GM19035 (cell line): ENCODE measurements around the gene TBC1D4.

Experiments used
- ATAC-seq: cut with Tn5 transposase; IDR thresholded peaks from one replicate; pipeline ENCODE4 v1.9.1; 2021; ENCODE audit not compliant: unreplicated experiment

TBC1D4 gene

DNA sequence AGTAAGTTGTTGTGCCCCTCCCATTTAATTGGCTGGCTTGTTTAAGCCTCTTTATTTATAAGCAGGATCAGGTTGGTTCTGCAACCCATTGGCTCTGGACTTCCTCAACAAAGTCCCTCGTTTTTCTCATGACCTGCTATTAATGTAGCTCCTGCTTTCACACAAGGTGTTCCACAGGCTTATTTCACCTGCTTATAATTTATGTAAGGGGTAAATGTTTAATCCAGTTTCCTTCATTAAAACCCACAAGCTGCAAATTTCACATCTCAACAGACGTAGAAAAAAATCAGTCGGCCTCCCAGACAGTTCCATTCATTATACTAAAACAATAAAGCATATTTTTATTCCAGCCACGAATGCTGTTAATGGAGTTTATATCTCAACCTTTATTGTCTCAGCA, 86.1 kb downstream of the TBC1D4 start:
- ATAC-seq = no peak

DNA sequence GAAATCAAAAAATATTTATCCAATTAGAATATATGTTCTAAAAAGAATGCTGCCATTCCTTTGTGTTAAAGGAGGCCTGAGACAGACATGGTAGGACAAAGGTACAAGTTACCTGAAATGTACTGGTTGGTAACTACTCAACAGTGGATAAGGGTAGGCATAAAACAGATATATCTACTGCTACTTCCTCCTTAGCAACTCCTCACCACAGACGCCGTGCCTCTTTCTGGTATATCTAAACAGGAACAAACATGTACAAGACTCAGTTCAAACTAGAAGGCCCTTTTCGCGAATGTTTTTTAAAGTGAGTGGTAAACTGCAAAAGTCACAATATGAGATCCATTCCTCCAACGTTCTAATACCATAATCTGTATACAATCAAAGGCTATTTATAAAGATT, 86.9 kb downstream of the TBC1D4 start:
- ATAC-seq = peak; percentile 61

DNA sequence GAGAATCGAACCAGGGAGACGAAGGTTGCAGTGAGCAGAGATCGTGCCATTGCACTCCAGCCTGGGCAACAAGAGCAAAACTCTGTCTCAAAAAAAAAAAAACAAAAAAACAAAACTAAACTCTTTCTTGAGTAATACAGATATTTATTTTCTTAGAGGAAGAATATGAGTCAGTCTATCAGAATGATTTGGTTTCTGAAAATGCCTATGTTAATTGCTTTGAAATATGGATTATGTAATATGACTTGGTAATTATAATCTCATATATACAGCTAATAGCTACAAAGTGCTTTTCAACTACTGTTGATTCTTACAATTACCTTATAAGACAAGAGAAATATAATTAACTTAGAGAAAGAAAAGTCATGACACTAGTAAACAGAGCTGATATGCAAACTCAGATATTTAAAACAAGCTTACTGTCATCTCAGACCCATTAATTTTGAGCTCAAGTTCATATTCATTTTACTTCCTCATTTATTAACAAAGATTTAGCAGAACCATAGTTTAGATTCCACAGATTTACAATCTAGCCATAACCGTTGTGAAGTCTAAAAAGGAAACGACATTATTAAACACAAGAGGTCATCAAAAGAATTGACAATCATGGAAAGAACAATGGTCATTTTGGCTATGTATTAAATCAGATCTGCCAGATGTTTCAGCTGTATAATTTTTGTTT, 88.0 kb downstream of the TBC1D4 start:
- no peak for ATAC-seq

DNA sequence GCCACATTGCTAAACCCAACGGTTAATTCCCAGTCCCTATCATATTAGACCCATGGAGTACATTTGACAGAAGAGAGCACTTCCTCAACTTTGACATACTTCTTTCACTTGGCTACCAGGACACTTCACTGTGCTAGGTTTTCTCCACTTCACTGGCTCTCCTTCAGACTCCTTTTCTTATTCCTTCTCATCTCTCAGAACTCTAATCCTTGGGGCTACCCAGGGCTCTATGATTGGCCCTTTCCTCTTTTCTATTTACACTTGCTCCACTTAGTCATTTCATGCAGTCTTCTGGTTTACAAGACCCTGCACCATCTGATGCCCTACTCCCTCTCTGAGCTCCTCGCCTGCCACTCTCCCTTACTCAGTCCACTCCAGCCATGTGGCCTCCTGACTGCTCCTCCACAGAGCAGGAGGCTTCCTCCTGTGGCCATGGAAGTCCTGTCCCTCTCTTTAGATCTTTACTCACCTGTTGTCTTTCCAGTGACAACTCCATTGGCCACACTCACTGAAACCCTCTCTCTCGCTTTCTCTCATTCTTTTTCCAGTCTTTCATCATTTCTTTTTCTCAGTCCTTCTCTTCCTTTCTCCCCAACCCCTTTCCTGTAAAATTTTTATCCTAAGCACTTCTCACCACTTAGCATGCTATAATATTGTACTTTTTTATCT, 90.4 kb downstream of the TBC1D4 start:
- no peak for ATAC-seq

DNA sequence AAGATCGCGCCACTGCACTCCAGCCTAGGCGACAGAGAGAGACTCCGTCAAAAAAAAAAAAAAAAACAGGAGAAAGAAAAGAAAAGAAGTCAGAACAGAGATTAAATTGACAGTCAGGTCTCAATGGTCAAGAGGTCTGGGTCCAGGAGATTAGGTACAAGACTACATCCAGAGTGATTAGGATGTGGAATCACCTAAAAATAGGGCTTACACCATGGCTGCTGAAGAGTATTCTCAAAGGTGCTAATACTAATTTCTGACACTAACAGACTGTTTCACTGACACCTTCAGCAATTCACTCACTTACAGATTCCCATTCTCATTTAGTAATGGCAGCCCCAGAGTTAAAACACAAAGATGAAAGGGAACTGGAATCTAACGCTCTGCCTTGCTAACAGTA, 91.7 kb downstream of the TBC1D4 start:
- ATAC-seq = no peak

DNA sequence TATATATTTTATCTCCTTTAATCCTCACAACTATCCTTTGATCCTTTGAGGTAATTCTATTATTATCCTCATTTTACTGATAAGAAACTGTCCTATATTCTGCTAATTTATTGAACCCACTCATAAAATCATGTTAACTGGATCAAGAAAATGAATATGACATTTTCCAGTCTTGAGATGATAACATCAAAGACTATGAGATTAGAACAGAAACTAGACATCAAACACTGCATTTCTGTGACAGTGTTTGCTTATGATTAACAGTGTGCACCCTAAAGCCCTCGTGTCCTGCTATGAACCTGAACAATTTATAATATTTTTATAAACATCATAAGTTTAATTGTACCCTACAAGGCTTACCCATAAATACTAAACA, 96.3 kb downstream of the TBC1D4 start:
- no peak for ATAC-seq

DNA sequence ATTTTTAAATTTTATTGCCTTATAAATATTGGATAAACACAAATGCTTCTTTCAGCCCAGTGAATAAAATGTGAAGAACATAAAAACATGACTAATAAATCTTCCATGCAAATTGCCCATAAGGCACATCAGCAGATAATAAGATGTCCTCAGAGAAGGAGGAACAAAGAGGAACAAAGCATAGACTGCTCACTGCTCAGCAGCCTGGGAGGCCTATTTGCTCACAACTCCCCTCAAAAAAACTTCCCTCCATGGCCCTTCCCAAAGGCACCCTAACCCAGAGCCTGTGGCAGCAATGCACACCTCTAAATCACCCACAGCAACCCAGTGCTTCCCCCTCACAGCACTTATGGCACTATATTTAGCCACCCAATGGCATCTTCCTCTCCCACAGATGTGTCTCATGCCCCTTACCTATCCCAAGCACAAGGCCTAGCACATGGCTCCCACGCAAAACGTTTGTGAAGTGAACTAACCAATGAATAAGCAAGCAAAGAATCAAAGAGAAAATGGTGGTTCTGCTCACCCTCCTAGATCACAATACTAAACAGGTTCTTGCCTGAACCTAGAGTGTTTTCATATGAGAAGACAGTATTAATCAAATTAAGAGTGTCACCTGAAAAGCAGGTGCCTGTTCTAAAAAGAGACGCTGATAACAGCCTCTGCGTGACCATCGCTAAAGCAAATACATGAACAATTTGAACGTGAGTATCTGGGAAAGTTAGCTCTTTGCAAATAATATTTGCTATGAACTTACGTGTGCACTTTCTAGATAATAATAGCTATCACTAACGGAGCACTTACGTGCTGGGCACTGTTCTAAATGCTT, 96.9 kb downstream of the TBC1D4 start:
- ATAC-seq = peak; percentile 53

DNA sequence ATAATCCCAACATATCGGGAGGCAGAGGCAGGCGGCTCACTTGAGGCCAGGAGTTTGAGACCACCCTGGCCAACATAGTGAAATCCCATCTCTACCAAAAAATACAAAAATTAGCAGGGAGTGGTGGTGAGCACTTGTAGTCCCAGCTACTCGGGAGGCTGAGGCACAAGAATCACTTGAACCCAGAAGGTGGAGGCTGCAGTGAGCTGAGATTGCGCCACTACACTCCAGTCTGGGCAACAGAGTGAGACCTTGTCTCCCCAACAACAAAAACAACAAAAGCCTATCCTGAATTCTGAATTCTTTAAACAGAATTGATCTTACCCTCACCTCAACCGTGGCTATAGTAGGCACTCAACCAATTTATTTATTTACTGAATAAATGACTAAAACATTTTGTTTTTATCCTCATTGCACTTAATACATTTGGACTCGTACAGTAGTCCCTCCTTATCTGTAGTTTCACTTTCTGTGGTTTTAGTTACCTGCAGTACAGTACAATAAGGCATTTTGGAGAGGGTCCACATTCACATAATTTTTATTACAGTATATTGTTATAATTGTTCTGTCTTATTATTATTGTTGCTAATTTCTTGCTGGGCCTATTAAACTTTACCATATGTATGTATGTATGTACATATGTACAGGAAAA, 98.8 kb downstream of the TBC1D4 start:
- ATAC-seq = no peak

DNA sequence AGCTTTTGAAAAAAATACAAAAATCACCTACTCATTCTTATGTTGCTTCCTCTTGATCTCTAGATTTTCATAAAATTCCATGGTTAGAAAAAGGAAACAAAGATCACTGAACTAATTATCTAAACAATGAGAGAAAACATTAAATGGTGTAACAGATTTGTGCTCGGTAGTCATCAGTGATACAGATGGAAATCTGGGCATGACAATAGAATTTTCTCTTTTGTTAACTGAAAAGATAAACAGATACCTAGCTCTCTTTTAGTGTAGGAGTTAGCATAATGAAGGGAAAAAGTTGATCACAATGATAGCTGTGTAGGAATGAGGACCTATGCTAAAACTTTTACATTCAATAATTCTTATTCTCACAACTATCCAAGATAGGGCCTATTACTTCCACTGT, 103.7 kb downstream of the TBC1D4 start:
- ATAC-seq = no peak

DNA sequence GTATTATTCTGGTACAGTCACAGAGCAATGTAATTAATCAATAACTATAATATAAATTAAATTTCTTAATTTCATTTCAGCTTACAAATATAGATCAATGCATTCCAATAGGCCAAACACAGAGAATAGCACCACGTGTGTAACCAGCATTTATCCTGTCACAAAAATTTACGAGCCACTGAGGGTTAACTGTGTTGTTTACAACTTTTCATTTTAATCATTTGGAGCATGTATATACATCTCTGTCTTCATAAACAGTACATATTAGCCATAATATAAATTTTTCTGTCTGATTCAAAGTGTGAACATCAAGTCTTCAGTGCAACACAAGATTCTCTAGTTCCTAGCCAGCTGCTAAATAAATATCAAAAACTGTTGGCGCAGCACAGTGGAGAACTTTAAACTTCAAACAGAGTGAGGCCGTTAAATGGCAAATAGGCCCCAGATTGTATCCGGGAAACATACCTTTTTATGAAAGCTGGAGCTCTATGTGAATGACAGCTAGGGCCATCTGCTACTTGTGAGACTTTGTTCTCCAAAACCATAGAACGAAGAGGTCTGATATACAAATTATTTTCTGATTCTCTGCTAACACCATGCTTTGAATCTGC, 105.1 kb downstream of the TBC1D4 start:
- ATAC-seq = no peak

DNA sequence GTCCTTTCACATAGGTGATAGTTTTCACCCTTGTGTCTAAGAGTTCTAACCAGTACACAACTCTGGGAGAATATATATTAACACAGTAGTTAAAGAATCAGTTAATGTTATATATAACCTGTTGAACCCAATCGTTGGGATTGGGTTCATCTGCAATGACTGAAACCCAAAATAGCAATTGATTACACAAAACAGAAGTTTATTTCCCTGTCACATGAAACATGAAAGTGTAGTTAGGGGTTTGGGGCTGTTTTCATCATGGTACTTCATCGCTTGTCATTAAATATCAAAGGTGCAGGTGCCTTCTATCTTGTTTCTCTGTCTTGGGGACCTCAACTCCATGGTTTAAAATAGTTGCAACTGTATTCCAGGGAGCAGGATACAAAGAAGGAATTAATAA, 106.6 kb downstream of the TBC1D4 start:
- ATAC-seq = no peak

DNA sequence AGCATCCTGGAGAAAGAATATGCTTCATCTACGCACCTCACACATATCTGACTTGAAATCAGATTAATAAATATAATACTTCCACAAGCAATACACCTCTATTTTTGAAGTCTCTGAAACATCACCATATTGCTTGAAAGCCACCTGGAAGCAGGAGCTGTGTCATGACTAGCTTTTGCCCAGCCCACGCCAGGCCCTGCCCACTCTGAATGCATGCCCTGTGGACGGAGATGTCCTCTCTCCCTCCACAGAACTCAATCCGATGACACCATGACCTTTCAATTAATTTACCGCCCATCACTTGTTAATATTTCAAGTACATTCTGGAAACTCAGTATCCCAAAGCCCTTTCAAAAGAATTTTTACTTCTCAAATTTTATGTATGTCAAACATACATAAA, 108.0 kb downstream of the TBC1D4 start:
- ATAC-seq = no peak

DNA sequence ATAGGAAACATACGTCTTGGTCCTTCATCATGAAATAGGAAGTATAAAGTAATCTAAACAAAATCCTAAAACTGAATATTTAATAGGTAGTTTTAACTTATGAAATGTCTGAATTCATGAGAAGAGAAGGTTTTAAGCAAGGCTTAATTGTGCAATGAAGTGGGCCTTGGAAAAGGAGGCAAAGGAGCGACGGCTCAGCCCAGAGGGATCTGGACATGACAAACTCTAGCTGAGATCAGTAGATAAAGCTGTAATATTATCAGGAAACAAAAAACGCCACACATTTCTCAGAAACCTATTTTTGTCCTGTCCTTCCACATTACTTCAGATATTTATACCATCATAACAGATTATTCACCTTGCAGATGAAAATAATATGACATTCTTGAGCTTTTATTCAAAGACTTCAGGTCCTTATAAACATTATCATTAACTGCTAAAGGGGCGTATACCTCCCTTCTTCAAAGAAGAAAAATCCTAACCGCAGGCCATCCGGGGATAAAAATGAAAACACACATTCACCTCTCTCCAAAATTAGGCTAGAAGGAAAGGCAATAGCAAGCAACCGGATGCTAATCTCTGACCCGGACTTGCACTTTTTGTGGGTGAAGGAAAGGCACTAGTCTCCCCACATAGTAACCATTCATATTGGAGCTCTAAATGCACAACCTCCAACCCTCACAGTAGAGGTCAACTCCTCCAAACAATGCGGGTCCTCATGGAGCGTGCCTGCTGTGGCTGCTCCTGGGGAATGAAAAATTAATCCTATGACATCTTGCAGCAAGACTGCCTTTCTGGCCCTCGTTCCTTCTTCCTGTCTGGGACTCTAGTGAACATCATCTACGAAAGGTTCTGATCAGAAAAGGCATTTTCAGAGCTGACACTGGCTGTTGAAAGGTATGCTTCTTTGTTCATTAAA, 108.8 kb downstream of the TBC1D4 start:
- ATAC-seq = no peak

DNA sequence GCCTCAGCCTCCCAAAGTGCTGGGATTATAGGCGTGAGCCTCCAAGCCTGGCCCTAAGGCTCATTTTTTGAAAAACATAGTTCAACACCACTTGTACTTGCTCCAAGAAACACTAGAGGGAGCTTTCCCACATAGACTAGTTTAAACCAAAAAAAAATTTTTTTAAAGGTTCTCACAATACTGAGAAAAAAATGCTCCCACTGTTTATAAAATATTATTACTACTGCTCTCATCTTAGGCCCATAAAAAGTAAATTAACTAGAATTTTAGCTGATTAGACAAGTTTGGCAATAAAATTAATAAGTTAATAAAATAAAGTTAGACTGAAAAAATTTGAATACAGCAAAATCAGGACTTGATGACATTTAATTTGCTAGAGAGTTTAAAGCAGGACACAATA, 109.5 kb downstream of the TBC1D4 start:
- ATAC-seq = peak; percentile 84

DNA sequence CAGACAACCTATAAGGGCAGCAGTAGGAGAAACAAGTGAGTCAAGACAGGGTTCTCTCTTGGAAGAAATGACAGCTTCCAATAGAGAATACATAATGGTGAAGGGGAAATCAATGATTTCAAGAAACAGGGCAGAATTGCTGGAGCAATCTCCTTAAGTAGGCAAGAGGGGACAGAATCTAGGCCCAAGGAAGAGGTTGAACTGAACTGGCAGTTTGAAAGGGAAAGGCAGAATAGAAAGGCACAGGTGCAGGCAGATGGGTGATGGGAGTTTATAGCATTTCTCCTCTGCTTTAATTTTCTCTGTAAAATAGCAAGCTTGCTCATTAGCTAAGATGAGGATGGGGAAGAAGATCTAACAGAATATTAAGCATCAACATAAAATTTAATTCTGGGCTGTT, 110.8 kb downstream of the TBC1D4 start:
- ATAC-seq = no peak

DNA sequence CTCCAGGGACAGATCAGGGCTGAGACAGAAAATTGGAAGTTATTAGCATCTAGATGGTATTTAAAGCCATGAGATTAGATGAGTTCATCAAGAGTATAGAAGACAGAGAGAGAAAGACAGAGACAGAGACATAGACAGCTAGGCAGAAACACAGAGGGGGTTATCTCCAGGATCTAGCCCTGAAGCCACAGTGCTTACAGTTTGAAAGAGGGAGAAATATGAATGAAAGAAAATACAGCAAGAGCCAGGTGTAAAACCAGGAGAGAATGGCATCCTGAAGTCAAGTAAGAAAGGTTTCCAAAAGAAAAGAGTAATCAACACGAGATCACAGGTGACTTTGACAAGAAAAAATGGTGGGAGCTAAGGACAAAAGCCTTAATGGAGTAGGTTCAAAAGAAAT, 111.2 kb downstream of the TBC1D4 start:
- no peak for ATAC-seq

DNA sequence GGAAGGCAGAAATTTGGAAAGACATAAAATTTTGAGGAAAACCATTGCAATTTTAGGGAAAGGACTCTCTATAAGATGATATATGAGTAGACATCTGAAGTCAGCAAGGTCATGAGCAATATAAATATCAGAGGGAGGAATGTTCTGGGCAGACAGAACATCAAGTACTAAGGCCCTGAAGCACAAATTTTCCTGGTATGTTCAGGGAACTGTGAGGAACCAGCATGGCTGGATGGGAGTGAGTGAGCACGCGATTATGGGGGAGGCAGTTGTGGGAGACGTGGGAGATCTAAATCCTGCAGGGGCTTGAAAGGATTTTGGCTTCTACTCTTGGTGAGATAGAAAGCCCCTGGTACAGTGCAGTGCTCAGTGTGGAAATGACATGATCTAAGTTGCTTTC, 112.0 kb downstream of the TBC1D4 start:
- no peak for ATAC-seq

DNA sequence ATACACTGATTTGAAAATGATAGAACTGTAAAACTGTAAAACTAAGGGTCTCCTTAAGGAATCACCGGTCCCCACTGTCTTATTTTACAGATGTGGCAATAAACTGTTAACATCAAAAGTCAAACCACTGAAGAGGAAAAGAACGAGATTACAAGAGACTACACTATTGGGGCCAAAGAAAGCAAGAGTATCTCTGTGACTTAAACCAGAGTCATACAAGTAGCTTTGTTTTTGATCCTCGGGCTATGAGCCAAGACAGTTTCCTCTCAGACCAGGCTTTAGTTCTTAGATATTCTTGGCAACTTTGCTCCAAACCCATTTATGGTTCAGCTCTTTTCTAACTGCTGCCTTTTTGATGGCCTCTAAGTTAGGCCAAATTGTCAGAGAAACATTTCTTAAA, 113.8 kb downstream of the TBC1D4 start:
- ATAC-seq = no peak

DNA sequence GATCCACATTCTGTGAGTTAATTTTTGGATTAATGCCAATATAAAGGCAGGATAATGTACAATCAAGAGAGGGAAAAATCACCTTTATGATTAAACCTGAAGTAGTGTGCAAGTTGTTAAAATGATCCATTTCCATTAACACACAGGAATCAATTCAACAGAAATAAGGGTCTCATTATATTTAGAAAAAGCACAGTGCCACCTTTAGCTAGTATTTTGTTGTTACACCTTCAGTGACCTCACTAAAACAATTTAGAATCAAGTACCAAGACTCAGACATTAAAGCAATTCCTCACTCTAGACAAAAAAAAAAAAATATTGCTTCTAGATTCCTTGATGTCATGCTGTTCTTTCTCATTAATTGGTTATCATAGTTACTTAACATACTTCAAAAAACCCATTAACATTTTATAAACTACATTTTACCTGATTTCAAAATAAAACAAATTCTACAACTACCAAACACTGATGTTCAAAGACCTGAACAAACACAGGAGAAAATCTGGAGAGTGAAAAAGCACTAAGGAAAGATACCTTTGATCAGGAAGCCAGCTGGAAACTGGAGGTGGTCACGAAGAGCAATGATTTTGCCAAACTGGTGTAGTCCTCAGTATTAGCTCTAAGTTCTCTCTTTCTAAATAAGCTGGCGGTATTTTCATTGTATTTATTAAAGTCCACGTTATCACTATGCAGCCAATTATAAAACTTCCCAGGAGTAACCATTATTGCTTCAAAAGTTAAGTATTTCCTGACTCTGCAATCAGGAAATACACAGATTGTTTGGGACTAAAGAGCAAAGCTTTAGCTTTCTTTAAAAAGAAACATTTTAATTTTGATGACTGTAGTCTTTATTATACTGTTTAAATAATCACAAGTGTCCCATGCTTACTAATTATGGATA, 115.3 kb downstream of the TBC1D4 start:
- no peak for ATAC-seq
